ENCODE data around the gene RPRD1A. TPM values are rescaled to one million over a fixed set of nuclear protein-coding genes. Genes with fewer than 3 reads are reported as not detected.

Gene RPRD1A
- total RNA-seq, 1 donor from 2014 or later: 30.9 TPM

Other genes starting within 250 kb of the RPRD1A start
- gene SLC39A6, start 61.8 kb upstream of the RPRD1A start, total RNA-seq: 22.3 and 23.4 TPM in 2 replicates
- gene ELP2, start 62.3 kb upstream of the RPRD1A start, total RNA-seq: 68.0 and 71.9 TPM in 2 replicates
- gene MOCOS, start 119.9 kb upstream of the RPRD1A start, total RNA-seq: 0.07 and 0.30 TPM in 2 replicates
- not detected in 2 replicates for gene FHOD3, start 230.2 kb upstream of the RPRD1A start, total RNA-seq

Measured in T-helper 2 cell treated with Interferon-gamma antibody and Interleukin-4, amounts not matched to agents 100 ng/mL and 5 ng/mL, for 36 hours (primary cell).